H54 (cell line): Measurements from ENCODE around the gene ZNF365.
"Not testable (repeated sequence)": the region's sequence is repeated elsewhere in the genome, so short reads cannot be mapped to it uniquely, and the experiment has no call there.

Experiments used
- DNase-seq: peaks from one replicate; pipeline ENCODE4 v3.0.0; 2011; ENCODE audit warnings: low spot score, mixed read lengths; ENCODE audit not compliant: insufficient read length
- FAIRE-seq: peaks from 3 replicates; lab custom pipeline; 2011; peaks lifted over from hg19 to GRCh38; lab: Jason Lieb, UNC
- POLR2A ChIP-seq: IDR thresholded peaks from 2 replicates; pipeline ENCODE4 v1.6.1; 2011; ENCODE audit warnings: low read depth, mild to moderate bottlenecking, low read length

Gene ZNF365

GRCh38 chr10:62384447-62385081 lies 10.4 kb downstream of the ZNF365 start:
- no peak for DNase-seq
- TF ChIP-seq POLR2A: no peak
- FAIRE-seq: peak; percentile 78

GRCh38 chr10:62386356-62387320 lies 12.5 kb downstream of the ZNF365 start:
- FAIRE-seq (peak; percentile 52), DNase-seq (no peak)
- TF ChIP-seq POLR2A: no peak

GRCh38 chr10:62388328-62388727 lies 14.2 kb downstream of the ZNF365 start:
- FAIRE-seq (peak; percentile 98), DNase-seq (peak; percentile 78)
- TF ChIP-seq POLR2A: no peak

- DNase-seq (no peak), FAIRE-seq (peak; percentile 74)
- no peak for TF ChIP-seq POLR2A
These were observed 16.5 kb downstream of the ZNF365 start for GRCh38 chr10:62390497-62391176.

- no peak for FAIRE-seq
- no peak for DNase-seq
- no peak for TF ChIP-seq POLR2A
These were observed 19.1 kb downstream of the ZNF365 start for GRCh38 chr10:62393237-62393636.

GRCh38 chr10:62394556-62395018 lies 20.4 kb downstream of the ZNF365 start:
- DNase-seq (no peak), FAIRE-seq (no peak)
- no peak for TF ChIP-seq POLR2A

GRCh38 chr10:62395892-62396291 lies 21.7 kb downstream of the ZNF365 start:
- FAIRE-seq (no peak), DNase-seq (no peak)
- no peak for TF ChIP-seq POLR2A

GRCh38 chr10:62396864-62397263 lies 22.7 kb downstream of the ZNF365 start:
- no peak for TF ChIP-seq POLR2A
- FAIRE-seq: no peak
- no peak for DNase-seq

- no peak for FAIRE-seq
- TF ChIP-seq POLR2A: no peak
- no peak for DNase-seq
These were observed 25.0 kb downstream of the ZNF365 start for GRCh38 chr10:62399211-62399610.

GRCh38 chr10:62402508-62402907 lies 28.3 kb downstream of the ZNF365 start:
- no peak for FAIRE-seq
- no peak for DNase-seq
- TF ChIP-seq POLR2A: no peak

GRCh38 chr10:62410528-62410927 lies 36.4 kb downstream of the ZNF365 start:
- not testable (repeated sequence) for DNase-seq, FAIRE-seq

GRCh38 chr10:62410934-62411333 lies 36.8 kb downstream of the ZNF365 start:
- not testable (repeated sequence) for FAIRE-seq, DNase-seq

GRCh38 chr10:62413048-62413447 lies 38.9 kb downstream of the ZNF365 start:
- no peak for DNase-seq
- no peak for TF ChIP-seq POLR2A
- FAIRE-seq: peak; percentile 15

GRCh38 chr10:62413652-62414051 lies 39.5 kb downstream of the ZNF365 start:
- no peak for TF ChIP-seq POLR2A
- DNase-seq: no peak
- FAIRE-seq: peak; percentile 61
